HG03045 (cell line): Measurements from ENCODE around the gene TLE2.
"Not testable (repeated sequence)": the region's sequence is repeated elsewhere in the genome, so short reads cannot be mapped to it uniquely, and the experiment has no call there.

ENCODE experiments used
- ATAC-seq: cut with Tn5 transposase; IDR thresholded peaks from one replicate; pipeline ENCODE4 v1.9.1; 2021; ENCODE audit warnings: mild to moderate bottlenecking, moderate library complexity; ENCODE audit not compliant: unreplicated experiment

TLE2 gene

DNA sequence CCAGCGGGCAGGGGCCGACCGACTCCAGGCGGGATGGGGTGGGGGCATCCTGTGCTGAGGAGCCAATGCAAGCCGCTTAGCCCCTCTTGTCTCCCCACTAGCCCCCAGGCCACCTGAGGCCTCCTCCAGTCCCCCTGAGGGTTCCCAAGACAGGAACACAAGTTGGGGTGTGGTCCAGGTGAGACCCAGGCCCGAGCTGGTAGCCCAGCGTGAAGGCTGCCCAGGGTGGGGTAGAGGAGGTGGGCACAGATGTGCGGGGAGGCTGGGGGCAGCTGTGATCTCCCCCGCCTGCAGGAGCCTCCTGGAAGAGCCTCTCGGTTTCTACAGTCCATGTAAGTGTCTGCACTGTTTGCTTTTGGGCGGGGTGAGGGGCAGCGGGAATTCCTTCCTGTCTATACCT, 41.3 kb downstream of the TLE2 start:
- ATAC-seq, result no peak

DNA sequence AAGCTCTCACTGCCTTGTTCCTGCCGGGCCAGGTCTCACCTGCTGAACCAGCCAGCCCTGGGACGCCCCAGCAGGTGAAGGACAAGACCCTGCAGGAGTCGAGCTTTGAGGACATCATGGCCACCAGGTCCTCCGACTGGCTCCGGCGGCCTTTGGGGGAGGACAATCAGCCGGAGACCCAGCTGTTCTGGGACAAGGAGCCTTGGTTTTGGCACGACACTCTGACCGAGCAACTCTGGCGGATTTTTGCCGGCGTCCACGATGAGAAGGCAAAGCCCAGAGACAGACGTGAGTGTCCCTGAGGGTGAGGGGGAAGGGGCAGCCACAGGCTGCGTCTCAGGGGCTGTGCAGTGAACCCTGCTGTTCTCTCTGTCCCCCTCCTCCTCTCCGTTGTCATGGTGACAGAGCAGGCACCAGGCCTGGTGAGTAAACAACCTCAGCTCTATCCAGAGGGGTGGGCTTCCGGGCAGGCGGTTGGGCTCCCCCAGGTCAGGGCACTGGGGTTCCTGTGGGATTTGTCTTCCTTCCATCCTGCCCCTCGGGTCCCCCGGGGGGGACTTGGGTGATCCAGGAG, 42.0 kb downstream of the TLE2 start:
- ATAC-seq, result no peak

DNA sequence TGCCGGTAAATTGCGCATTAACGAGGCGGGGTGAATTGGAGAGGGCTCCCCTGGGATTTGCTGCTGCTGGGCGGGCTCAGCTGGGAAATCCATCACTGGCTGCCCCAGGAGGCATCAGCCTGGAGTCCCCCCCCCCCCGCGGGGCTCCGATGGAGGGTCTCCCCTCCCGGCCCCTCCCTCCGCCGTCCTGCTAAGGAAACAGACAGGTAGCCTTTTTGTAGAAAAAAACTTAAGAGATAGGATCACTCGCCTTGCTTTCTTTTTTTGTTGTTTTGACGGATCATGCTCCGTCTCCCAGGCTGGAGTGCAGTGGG, 44.9 kb downstream of the TLE2 start:
- ATAC-seq, result no peak

DNA sequence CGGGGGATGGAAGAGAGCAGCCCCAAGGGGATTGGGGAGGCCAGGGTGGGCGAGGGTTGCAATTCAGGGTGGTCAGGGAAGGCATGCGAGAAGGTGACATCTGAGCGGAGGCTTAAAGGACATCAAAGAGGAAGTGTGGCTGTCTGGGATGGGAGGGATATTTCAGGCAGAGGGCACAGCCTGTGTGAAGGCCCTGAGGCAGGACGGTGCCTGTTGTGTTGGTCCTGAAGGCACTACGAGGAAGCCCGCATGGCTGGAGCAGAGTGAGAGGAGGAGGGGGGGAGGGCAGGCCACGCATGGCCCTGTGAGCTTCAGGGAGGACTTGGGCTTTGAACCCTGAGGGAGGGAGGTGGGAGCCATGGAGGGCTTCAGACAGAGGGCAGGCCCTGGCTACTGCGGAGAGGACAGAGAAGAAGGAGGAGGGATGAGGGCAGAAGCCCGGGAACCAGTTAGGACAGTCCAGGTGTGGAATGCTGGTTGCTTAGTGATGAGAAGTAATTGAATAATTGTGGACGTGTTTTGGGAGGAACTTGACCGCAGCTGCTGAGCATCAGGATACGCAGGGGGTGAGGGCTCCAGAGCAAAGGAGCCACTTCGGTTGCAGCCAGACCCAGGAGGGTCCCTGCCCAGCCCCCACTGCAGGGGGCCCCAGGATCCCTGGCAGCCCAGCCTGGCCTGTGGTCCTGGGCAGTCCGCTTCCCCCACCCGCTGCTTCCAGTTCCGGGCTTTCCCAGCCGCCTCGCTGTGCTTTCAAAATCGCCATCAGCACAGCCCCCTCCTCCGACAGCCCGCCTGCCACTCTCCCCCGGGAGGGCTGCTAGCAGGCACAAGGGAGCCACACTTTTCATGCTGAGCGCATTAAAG, 45.5 kb downstream of the TLE2 start:
- no peak for ATAC-seq

DNA sequence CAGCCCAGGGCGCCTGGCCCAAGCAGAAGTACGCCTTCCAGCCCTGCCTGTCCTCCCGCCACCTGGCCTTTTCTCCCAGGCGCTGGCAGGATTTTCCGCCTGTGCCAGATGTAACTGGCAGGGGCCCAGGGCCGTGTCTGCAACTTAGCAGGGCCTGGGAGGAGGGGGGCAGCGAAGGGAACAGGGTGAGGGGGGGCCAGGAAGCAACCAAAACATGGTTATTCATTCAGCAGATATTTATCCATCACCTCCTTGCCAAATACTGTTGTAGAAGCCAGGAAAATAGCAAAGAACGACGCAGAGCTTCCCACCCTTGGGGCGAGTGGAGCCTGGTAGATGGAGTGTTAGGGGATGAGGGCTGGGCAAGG, 46.1 kb downstream of the TLE2 start:
- ATAC-seq, result no peak

DNA sequence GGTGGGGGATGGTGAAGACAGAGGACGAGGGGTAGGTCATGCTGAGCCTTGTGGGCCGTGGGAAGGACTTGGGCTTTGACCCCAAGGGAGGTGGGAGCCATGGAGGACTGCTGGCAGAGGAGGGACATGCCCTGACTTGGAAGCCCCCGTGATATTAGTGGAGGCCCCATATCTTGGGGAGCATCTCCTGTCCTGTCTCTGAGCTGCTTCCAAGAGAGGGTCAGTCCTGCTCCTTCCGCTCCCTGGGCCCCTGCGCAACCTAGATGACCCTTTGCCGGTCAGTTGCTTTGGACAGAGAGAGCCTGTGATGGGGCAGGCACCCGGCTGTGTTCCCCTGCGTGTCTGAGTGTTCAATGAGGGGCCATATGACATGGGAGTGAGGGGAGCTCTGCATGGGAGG, 46.5 kb downstream of the TLE2 start:
- ATAC-seq, result no peak

DNA sequence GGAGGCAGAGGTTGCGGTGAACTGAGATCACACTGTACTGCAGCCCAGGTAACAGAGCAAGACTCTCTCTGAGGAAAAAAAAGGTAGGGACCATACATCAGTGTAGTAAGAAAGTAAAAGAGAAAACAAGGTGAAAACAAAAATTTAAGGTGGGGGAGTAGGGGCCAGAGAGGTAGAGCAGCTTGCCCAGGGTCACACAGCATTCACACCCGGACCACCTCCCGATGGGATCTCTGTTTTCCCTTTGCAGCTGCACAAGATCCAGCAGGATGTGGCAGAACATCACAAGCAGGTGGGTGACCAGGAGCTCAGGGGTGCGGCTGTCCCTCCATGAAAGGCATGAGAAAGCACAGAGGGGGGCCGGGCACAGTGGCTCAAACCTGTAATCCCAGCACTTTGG, 47.2 kb downstream of the TLE2 start:
- ATAC-seq, result no peak

DNA sequence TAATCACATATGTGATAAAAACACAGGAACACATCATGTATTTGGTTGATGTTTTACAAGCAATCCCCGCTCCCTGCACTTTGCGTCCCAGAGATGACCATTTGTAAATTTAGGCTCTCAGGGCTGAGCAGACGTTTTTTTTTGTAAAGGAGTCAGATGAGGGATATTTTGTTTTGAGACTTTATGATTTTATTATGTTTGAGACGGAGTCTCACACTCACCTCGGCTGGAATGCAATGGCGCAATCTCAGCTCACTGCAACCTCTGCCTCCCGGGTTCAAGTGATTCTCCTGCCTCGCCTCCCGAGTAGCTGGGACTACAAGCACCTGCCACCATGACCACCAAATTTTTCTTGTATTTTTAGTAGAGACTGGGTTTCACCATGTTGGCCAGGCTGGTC, 50.3 kb downstream of the TLE2 start:
- no peak for ATAC-seq

DNA sequence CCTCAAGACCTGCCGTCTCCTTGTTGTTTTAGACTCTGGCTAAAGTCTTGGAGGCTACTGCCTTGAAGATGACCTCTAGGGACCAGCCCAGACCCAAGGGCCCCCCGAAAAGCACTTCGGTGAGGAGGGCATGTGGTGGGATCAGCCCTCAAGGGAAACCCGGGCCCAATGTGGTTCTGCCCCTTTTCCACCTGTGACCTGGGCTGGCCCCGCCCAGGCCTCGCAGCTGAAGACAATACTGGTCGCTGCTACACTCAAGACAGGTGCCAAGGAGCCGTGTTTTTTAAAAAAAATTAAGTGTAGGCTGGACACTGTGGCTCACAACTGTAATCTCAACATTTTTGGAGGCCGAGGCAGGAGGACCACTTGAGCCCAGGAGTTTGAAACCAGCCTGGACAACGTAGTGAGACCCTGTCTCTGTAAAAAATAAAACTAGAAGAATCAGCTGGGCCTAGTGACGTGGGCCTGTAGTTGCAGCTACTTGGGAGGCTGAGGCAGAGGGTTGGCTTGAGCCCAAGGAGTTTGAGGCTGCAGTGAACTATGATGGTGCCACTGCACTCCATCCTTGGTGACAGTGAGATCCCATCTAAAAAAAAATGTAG, 50.8 kb downstream of the TLE2 start:
- ATAC-seq, result no peak

DNA sequence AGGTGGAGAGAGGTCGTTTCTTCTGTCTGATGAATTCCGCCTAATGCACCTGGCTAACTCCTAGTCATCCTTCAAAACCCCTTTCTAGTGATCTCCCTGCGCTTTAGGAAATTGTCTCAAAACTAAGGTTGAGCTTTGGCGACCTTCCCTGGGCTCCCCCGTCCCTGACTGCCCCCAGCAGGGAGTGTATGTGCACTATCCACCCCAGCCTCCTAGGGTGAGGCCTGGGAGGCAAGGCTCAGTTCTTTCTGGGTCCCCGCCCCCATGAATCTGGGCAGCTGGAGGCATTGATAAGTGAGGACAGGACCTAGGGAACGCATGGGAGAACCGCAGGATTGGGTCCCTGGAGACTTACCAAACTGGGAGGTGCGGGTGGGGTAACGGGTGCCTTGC, 51.3 kb downstream of the TLE2 start:
- ATAC-seq, result no peak

DNA sequence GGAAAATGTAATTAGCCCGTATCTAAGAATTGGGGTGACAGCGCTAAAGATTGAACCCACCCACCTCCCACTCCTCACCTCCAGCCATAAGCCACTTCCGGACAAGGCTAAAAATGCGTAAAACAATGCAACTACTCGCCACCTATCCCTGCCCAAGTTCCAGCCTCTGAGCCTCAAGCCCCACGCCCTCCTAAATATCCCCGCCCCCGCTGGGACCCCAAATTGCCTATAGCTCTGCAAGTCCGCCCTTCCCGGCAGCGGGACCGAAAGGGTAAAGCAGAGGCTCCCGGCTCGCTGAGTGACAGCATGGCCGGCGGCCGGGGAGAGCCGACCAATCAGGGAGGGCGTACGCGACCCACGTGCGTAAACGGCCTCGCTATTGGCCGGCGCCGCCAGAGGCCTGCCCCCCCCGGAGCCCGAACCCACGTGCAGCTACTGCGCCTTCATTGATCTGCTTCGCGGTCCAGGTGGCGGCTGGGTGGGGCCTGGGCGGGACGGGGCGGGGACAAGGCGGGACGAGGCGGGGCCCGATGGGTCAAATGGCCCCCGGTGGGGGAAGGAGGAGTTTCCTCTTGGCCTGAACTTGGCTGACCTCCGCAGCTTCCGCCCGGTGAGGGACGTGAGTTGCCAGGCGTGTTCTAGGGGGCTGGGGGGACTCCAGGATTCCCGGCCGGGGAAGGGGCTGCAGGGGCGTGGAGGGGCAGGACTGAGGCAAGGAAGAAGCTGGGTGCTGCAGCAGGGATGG, 51.9 kb downstream of the TLE2 start, which contains the start of gene TLE6:
Gene TLE6 (plus strand): TSS at position 564 of the 745 bp plus-strand sequence. CDS start 670 bp downstream, outside the sequence.
- ATAC-seq, result peak; percentile 93

DNA sequence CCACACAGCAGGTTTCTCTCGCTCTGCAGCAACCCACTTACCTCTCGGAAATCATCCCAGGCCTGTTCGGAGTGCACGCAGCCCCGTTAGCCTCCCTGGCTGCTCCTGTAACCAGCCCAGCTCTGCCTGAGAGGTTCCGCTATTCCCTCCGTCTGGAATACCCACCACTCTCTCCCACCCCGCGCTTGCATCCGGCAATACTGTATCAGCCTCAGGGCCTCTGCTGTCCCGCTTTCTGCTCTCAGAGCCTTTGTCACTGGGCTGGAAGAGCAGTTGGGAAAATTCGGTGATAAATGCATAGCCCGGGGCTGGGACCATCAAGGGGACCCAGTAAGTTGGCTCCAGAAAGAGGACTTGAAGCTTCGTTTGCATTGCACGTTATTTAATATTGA, 52.5 kb downstream of the TLE2 start:
- ATAC-seq, result no peak

DNA sequence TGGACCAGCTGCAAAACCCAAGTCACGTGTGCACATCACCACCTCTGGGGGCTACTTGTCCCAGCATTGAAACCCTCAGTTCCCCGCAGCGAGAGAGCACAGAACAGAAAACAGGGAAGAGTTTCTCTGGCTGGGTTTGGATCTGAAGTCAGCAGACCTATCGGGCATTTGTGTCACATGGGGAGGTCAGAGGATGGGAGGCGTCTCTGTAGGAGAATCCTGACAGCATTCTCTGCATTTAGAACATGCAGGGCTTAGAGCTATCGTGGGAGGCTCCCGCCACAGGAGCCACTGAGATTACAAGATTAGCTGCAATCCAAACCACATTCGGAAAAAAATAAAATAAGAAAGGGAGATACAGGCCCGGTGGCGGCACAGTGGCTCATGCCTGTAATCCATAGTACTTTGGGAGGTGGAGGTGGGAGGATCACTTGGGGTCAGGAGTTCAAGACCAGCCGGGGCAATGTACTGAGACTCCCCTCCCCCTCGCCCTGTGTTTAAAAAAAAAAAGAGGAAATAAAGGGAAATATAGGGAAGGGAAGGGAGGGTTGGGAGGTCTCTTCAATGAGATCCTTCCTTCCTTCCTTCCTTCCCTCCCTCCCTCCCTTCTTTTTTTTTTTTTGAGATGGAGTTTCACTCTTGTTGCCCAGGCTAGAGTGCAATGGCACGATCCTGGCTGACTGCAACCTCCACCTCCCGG, 54.6 kb downstream of the TLE2 start:
- ATAC-seq, result no peak

DNA sequence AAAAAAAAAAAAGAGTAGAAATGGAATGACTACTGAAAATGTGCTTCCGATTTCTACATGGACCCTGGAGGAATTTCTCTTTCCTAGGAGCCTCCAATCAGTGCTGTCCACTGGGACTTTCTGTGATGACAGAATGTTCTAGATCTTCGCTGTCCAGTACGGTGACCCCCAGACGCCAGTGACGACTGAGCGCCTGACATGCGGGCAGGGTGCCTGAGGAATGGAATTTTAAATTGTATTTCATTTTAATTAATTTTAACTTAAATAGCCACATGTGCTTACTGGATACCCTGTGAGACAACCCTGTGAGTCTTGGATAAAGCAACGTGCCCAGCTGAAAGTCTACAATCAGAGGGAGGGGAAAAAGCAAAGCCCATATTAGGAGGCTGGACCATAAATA, 55.9 kb downstream of the TLE2 start:
- no peak for ATAC-seq

DNA sequence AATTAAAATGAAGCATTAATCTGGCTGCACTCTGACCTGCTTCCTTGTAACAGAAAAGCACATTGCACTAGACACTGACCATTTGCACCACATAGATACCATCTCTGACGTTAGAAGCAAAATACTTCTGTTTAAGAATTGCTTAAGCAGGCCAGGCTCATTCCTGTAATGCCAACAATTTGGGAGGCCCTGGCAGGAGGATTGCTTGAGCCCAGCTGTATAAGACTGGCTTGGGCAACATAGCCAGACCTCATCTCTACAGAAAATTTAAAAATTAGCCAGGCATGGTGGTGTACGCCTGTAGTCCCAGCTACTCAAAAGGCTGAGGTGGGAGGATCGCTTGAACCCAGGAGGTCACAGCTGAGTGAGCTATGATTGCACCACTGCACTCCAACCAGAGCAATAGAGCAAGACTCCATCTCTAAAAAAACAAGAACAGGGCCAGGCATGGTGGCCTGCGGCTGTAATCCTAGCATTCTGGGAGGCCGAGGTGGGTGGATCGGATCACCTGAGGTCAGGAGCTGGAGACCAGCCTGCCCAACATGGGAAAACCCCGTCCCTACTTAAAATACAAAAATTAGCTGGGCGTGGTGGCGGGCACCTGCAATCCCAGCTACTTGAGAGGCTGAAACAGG, 58.8 kb downstream of the TLE2 start:
- ATAC-seq, result no peak

DNA sequence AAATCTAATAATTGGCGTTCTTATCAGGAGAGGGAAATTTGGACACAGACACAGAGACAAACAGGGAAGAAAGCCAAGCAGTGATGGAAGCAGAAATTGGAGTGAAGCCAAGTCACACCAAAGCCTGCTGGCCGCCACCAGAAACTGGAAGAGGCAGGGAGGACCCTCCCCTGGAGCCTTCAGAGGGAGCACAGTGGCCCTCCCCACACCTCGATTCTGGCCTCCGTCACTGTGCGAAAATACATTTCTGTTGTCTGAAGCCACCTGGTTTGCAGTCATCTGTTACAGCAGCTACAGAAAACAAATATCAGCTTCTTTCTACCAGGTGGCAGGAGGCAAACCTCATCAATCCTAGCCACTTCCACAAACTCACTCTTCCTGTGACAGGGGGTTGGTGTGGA, 60.0 kb downstream of the TLE2 start:
- ATAC-seq, result no peak

DNA sequence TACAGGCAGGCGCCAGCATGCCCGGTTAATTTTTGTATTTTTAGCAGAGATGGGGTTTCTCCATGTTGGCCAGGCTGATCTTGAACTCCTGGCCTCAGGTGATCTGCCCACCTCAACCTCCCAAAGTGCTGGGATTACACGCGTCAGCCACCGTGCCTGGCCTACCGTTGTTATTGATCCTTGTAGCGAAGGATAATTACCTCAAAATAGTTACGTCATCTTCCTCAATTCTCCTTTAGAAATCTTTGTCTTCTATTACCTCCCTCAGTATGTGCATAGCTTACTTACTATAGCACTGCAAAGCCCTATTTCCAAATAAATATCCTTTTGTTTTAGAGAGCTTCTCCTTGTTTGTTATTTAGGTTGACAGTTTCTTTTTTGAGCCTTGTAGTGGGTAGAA, 61.1 kb downstream of the TLE2 start:
- no peak for ATAC-seq

DNA sequence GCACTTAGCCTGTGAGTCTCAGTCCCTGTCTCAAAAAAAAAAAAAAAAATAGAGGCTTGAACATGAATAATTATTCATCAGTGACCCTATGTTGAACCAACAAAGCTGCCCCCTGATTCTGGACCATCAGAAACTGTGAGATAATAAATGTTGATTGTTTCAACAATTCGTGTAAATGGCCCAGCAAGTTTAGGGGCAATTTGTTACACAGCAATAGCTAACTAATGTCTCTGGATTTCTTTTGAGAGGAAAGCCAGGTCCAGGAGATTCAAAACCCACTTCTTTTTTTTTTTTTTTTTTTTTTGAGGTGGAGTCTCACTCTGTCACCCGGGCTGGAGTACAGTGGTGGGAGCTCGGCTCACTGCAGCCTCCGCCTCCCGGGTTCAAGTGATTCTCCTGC, 64.2 kb downstream of the TLE2 start:
- no peak for ATAC-seq

DNA sequence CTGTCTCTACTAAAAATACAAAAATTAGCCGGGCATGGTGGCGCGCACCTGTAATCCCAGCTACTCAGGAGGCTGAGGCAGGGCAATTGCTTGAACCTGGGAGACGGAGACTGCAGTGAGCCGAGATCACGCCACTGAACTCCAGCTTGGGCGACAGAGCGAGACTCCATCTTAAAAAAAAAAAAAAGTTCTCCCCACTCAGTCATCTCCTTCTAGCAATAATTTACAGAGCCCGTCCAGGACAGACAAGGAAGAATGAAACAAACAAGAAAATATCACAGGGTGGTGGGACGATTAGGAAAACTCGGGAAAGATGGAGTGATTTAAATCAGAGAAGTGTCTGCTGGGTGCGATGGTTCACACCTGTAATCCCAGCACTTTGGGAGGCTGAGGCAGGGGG, 65.4 kb downstream of the TLE2 start:
- not testable (repeated sequence) for ATAC-seq

DNA sequence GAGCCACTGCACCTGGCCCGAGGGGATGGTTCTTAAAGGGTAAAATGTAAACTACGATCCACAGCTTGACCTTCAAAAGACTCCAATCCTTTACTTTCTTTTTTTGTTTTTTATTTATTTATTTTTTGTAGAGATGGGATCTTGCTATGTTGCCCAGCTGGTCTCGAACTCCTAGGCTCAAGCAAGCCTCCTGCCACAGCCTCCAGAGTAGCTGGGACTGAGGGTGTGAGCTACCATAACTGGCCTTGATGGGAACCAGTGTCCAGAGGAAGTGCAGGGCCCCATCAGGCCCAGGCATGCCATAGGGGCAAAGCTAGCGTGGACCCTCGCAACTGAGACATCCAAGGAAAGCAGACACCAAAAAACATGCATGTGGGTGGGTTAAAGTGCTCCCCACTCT, 66.0 kb downstream of the TLE2 start:
- ATAC-seq, result no peak
